H9 (cell line): ENCODE results near the gene UNC5A. TPM values are rescaled to one million over a fixed set of nuclear protein-coding genes. Genes with fewer than 3 reads are reported as not detected.

ENCODE experiments used
- DNase-seq: peaks from one replicate; pipeline ENCODE4 v3.0.0-alpha.2; 2017
- H2AFZ ChIP-seq: one replicate; pipeline ENCODE4 v1.6.1; 2013; ENCODE audit warnings: mild to moderate bottlenecking, low read length, control low read depth, moderate library complexity
- H2AK5ac ChIP-seq: 2 replicates; pipeline ENCODE4 v1.6.1; 2013; ENCODE audit warnings: low read length, control low read depth, mixed read lengths; ENCODE audit not compliant: insufficient read length
- H2BK120ac ChIP-seq: one replicate; pipeline ENCODE4 v1.6.1; 2013; ENCODE audit warnings: low read depth, mild to moderate bottlenecking, low read length, control low read depth, inconsistent platforms; ENCODE audit not compliant: poor library complexity, severe bottlenecking
- H2BK12ac ChIP-seq: 2 replicates; pipeline ENCODE4 v1.6.1; 2013; ENCODE audit warnings: low read length, control low read depth, mixed read lengths, low read depth; ENCODE audit not compliant: insufficient read length
- H2BK15ac ChIP-seq: 2 replicates; pipeline ENCODE4 v1.6.1; 2013; ENCODE audit warnings: low read depth, low read length, control low read depth
- H2BK20ac ChIP-seq: one replicate; pipeline ENCODE4 v1.6.1; 2013; ENCODE audit warnings: low read depth, mild to moderate bottlenecking, low read length, control low read depth, inconsistent platforms; ENCODE audit not compliant: poor library complexity, severe bottlenecking
- H2BK5ac ChIP-seq: 2 replicates; pipeline ENCODE4 v1.6.1; 2013; ENCODE audit warnings: low read length, control low read depth, mixed read lengths; ENCODE audit not compliant: insufficient read length
- H3K14ac ChIP-seq: 2 replicates; pipeline ENCODE4 v1.6.1; 2013; ENCODE audit warnings: low read length, control low read depth; ENCODE audit not compliant: insufficient read depth
- H3K18ac ChIP-seq: 2 replicates; pipeline ENCODE4 v1.6.1; 2013; ENCODE audit warnings: low read depth, mild to moderate bottlenecking, mixed read lengths, low read length, control low read depth; ENCODE audit not compliant: insufficient read length
- H3K23ac ChIP-seq: 2 replicates; pipeline ENCODE4 v1.6.1; 2013; ENCODE audit warnings: low read length, control low read depth, mixed read lengths, low read depth; ENCODE audit not compliant: insufficient read length
- H3K23me2 ChIP-seq: 2 replicates; pipeline ENCODE4 v1.6.1; 2013; ENCODE audit warnings: low read depth, mild to moderate bottlenecking, mixed read lengths, low read length, control low read depth; ENCODE audit not compliant: insufficient read length, poor library complexity, severe bottlenecking
- H3K27ac ChIP-seq: 2 replicates; pipeline ENCODE4 v1.5.1; 2013; ENCODE audit warnings: low read length, control low read depth, mixed read lengths, low read depth; ENCODE audit not compliant: insufficient read length
- H3K27me3 ChIP-seq: 2 replicates; pipeline ENCODE4 v1.6.1; 2013; ENCODE audit warnings: low read length, control low read depth, inconsistent platforms; ENCODE audit not compliant: insufficient read depth
- H3K4ac ChIP-seq: 2 replicates; pipeline ENCODE4 v1.6.1; 2013; ENCODE audit warnings: low read depth, mild to moderate bottlenecking, control low read depth, inconsistent platforms, low read length, moderate library complexity
- H3K4me1 ChIP-seq: 2 replicates; pipeline ENCODE4 v1.6.1; 2013; ENCODE audit warnings: low read length, control low read depth, inconsistent platforms; ENCODE audit not compliant: insufficient read depth
- H3K4me2 ChIP-seq: 2 replicates; pipeline ENCODE4 v1.6.1; 2013; ENCODE audit warnings: low read length, control low read depth, mixed read lengths; ENCODE audit not compliant: insufficient read length, insufficient read depth
- H3K56ac ChIP-seq: 2 replicates; pipeline ENCODE4 v1.6.1; 2013; ENCODE audit warnings: low read depth, mild to moderate bottlenecking, mixed read lengths, low read length, control low read depth; ENCODE audit not compliant: insufficient read length
- H3K79me1 ChIP-seq: 2 replicates; pipeline ENCODE4 v1.6.1; 2013; ENCODE audit warnings: low read depth, mild to moderate bottlenecking, moderate library complexity, low read length, control low read depth, inconsistent platforms; ENCODE audit not compliant: insufficient read depth, poor library complexity, severe bottlenecking
- H3K79me2 ChIP-seq: 2 replicates; pipeline ENCODE4 v1.6.1; 2013; ENCODE audit warnings: low read length, control low read depth, inconsistent platforms; ENCODE audit not compliant: insufficient read depth
- H3K9ac ChIP-seq: 2 replicates; pipeline ENCODE4 v1.6.1; 2013; ENCODE audit warnings: low read length, control low read depth, mixed read lengths; ENCODE audit not compliant: insufficient read length; ENCODE audit errors: extremely low read depth
- H3K9me3 ChIP-seq: one replicate; pipeline ENCODE4 v1.6.1; 2013; ENCODE audit warnings: low read depth, low read length, inconsistent platforms; ENCODE audit not compliant: control insufficient read depth
- H3T11ph ChIP-seq: one replicate; pipeline ENCODE4 v1.6.1; 2013; ENCODE audit warnings: mild to moderate bottlenecking, low read length, control low read depth, inconsistent platforms
- H4K20me1 ChIP-seq: one replicate; pipeline ENCODE4 v1.6.1; 2013; ENCODE audit not compliant: control insufficient read depth, insufficient read length, insufficient read depth
- H4K5ac ChIP-seq: 2 replicates; pipeline ENCODE4 v1.6.1; 2013; ENCODE audit warnings: low read depth, mild to moderate bottlenecking, mixed read lengths, low read length, control low read depth; ENCODE audit not compliant: insufficient read length
- H4K8ac ChIP-seq: replicated peaks from 2 replicates; pipeline ENCODE4 v1.6.1; 2013; ENCODE audit warnings: low read length, control low read depth, mixed read lengths, low read depth; ENCODE audit not compliant: insufficient read length
- H4K91ac ChIP-seq: 2 replicates; pipeline ENCODE4 v1.6.1; 2013; ENCODE audit warnings: low read depth, mild to moderate bottlenecking, moderate library complexity, mixed read lengths, low read length, control low read depth; ENCODE audit not compliant: insufficient read length
- H3K27ac Mint-ChIP-seq, 3 experiments: 2 replicates in 2 of 3; 3 replicates in 1 of 3; pipeline ENCODE4 v1.8.0; 2020 to 2021; ENCODE audit warnings: mixed read lengths in 3 of 3, mild to moderate bottlenecking in 1 of 3, moderate library complexity in 1 of 3
- H3K27me3 Mint-ChIP-seq: 2 replicates; pipeline ENCODE4 v1.8.0; 2021; ENCODE audit warnings: low read depth, mild to moderate bottlenecking, moderate library complexity, mixed read lengths
- H3K36me3 Mint-ChIP-seq, 3 experiments: 2 replicates in 2 of 3; 3 replicates in 1 of 3; pipeline ENCODE4 v1.8.0; 2020 to 2021; ENCODE audit warnings: low read depth in 3 of 3, mixed read lengths in 3 of 3; ENCODE audit not compliant: insufficient read depth in 1 of 3
- H3K4me1 Mint-ChIP-seq, 2 experiments: 2 replicates each; pipeline ENCODE4 v1.8.0; 2020; ENCODE audit warnings: mixed read lengths in 2 of 2
- H3K4me3 Mint-ChIP-seq, 2 experiments: 2 replicates in 1 of 2; 3 replicates in 1 of 2; pipeline ENCODE4 v1.8.0; 2020 to 2021; ENCODE audit warnings: mild to moderate bottlenecking in 2 of 2, mixed read lengths in 2 of 2, moderate library complexity in 1 of 2
- H3K9me3 Mint-ChIP-seq, 2 experiments: 2 replicates in 1 of 2; 3 replicates in 1 of 2; pipeline ENCODE4 v1.8.0; 2020; ENCODE audit warnings: mild to moderate bottlenecking in 2 of 2, mixed read lengths in 2 of 2, moderate library complexity in 1 of 2
- CTCF ChIP-seq: fragments of 200-600 bp; sonication (generic); conservative IDR thresholded peaks from 3 replicates; pipeline ENCODE4 v1.8.0; 2021; ENCODE audit warnings: antibody characterized with exemption, mild to moderate bottlenecking
- WGBS: extraction: QIAGEN DNeasy Blood & Tissue Kit; methylation state at CpG from one replicate; pipeline ENCODE4 v1.1.7; 2013; ENCODE audit warnings: missing lambda C conversion rate, low lambda C conversion rate, mixed read lengths; ENCODE audit not compliant: insufficient read length; ENCODE audit errors: extremely low coverage; 5-methylcytosine and 5-hydroxymethylcytosine counted together
- long read RNA-seq: library from polyadenylated mRNA; unstranded; transcript quantifications from one replicate; pipeline ENCODE4 v2.0.0, GENCODE V29; 2020
- total RNA-seq: library from RNA; stranded (reverse); gene quantifications from 2 replicates; pipeline ENCODE4 v1.2.1, GENCODE V29; 2021

UNC5A gene
- total RNA-seq = 4.4 and 5.3 TPM in 2 replicates
- long read RNA-seq, partial matches to known transcripts = 4 of 5 reads
- long read RNA-seq, other reads (novel, unspliced or antisense) = 1 of 5 reads

GRCh38 chr5:176810081-176810597 lies at the start of gene UNC5A:
TSS of gene UNC5A (plus strand) at chr5:176810559. CDS start at chr5:176810751, 192 bp downstream.
- no peak within 1 kb of the TSS for H3K56ac ChIP-seq
- Mint-ChIP-seq H3K27ac (no peak within 1 kb of the TSS), H3K4me1 (peaks cover 28 to 50% of the 10 kb centered on the region in 2 experiments), H3K9me3 (no peaks in the 10 kb centered on the region; a peak in 1 of 5 replicates), H3K4me3 (peak within 1 kb of the TSS; percentile 69 to 88), H3K27me3 (peaks cover 79% of the 10 kb centered on the region), H3K36me3 (no peaks in the 10 kb centered on the region; a peak in 2 of 7 replicates)
- H2BK5ac ChIP-seq = no peak within 1 kb of the TSS
- DNase-seq = peak; percentile 74
- no CpG with 5 or more reads among the region's 65 CpGs for WGBS
- H2BK12ac ChIP-seq = no peak within 1 kb of the TSS
- no peak within 1 kb of the TSS for H2AFZ ChIP-seq
- no peak for TF ChIP-seq CTCF
- no peaks in the 10 kb centered on the region for H3K79me1 ChIP-seq
- H3K18ac ChIP-seq = no peak within 1 kb of the TSS
- H3K9ac ChIP-seq = no peak within 1 kb of the TSS
- H3K9me3 ChIP-seq = no peaks in the 10 kb centered on the region
- H3K4ac ChIP-seq = no peak within 1 kb of the TSS
- no peak within 1 kb of the TSS for H4K91ac ChIP-seq
- H4K8ac ChIP-seq = no peak within 1 kb of the TSS
- H3K23ac ChIP-seq = no peak within 1 kb of the TSS
- H4K5ac ChIP-seq = no peak within 1 kb of the TSS
- no peaks in the 10 kb centered on the region; the same call in 1 of the 2 replicates for H3K4me1 ChIP-seq
- no peak within 1 kb of the TSS for H2BK15ac ChIP-seq
- peak within 1 kb of the TSS; percentile 65 for H3K4me2 ChIP-seq
- no peak within 1 kb of the TSS for H3K14ac ChIP-seq
- H3K27ac ChIP-seq = no peak within 1 kb of the TSS
- no peaks in the 10 kb centered on the region for H3K79me2 ChIP-seq
- H3T11ph ChIP-seq = no peak within 1 kb of the TSS
- H4K20me1 ChIP-seq = no peaks in the 10 kb centered on the region
- H3K23me2 ChIP-seq = peaks cover 15% of the 10 kb centered on the region
- H2AK5ac ChIP-seq = no peak within 1 kb of the TSS
- no peak within 1 kb of the TSS for H2BK120ac ChIP-seq
- H2BK20ac ChIP-seq = no peak within 1 kb of the TSS
- peaks cover 16% of the 10 kb centered on the region; the same call in 1 of the 2 replicates for H3K27me3 ChIP-seq
